Esophagus muscularis mucosa (tissue), 4 donors: ENCODE results near the gene KIFBP. TPM values are rescaled to one million over a fixed set of nuclear protein-coding genes. Genes with fewer than 3 reads are reported as not detected.
"Not testable (repeated sequence)": the region's sequence is repeated elsewhere in the genome, so short reads cannot be mapped to it uniquely, and the experiment has no call there.

Experiments
- DNase-seq: peaks from one replicate; pipeline ENCODE4 v3.0.0-alpha.2; 2017; ENCODE audit errors: extremely low spot score
- H3K27ac ChIP-seq, 4 donors: fragments of 200-600 bp; sonication (generic); replicated peaks in 1 of 4; 1 replicate in 3 of 4; 2 replicates in 1 of 4; pipeline ENCODE4 v1.5.1; 2016 to 2019; ENCODE audit warnings: mild to moderate bottlenecking in 1 of 4
- H3K27me3 ChIP-seq, 4 donors: fragments of 200-600 bp; sonication (generic); one replicate each; pipeline versions ENCODE4 v1.5.1 to v1.6.0; 2016 to 2019
- H3K36me3 ChIP-seq, 4 donors: fragments of 200-600 bp; sonication (generic); one replicate each; pipeline ENCODE4 v1.5.1; 2016 to 2019
- H3K4me1 ChIP-seq, 4 donors: fragments of 200-600 bp; sonication (generic); one replicate each; pipeline ENCODE4 v1.5.1; 2016 to 2019
- H3K4me3 ChIP-seq, 4 donors: fragments of 200-600 bp; sonication (generic); 1 replicate in 2 of 4; 2 replicates in 2 of 4; pipeline ENCODE4 v1.5.1; 2016 to 2019; ENCODE audit warnings: mild to moderate bottlenecking in 4 of 4, moderate library complexity in 1 of 4
- H3K9me3 ChIP-seq, 4 donors: fragments of 200-600 bp; sonication (generic); 1 replicate in 3 of 4; 2 replicates in 1 of 4; pipeline ENCODE4 v1.5.1; 2016 to 2019
- CTCF ChIP-seq, 3 experiments: fragments of 200-600 bp in 2 of 3; fragments of 450-650 bp in 1 of 3; sonication (generic) in 2 of 3; IDR thresholded peaks; one replicate each; pipeline ENCODE4 v1.5.1; 2017 to 2019; ENCODE audit warnings: antibody characterized with exemption in 3 of 3, mild to moderate bottlenecking in 2 of 3, moderate library complexity in 1 of 3
- EP300 ChIP-seq: sonication (generic); formaldehyde crosslinking; IDR thresholded peaks from one replicate; pipeline ENCODE4 v1.6.1; 2017; ENCODE audit warnings: antibody characterized with exemption
- POLR2A ChIP-seq: fragments of 450-650 bp; IDR thresholded peaks from one replicate; pipeline ENCODE4 v1.6.1; 2017; ENCODE audit warnings: antibody characterized with exemption, moderate library complexity, mild to moderate bottlenecking, low read depth
- POLR2AphosphoS5 ChIP-seq, 2 donors: sonication (generic); formaldehyde crosslinking; IDR thresholded peaks; one replicate each; pipeline ENCODE4 v1.6.1; 2017; ENCODE audit warnings: antibody characterized with exemption in 2 of 2
- WGBS: methylation state at CpG from one replicate; pipeline ENCODE4 v1.1.5; 2018; 5-methylcytosine and 5-hydroxymethylcytosine counted together
- intact Hi-C: fragments of 100-400 bp; cut with DNase I; formaldehyde crosslinking; loops from one replicate; pipeline ENCODE4 v1.15.1; 2023
- total RNA-seq, 4 donors: library from RNA; depleted of rRNA; stranded (reverse); fragments of >200 nt; gene quantifications; one replicate each; pipeline versions ENCODE4 v1.1.0 to v1.2.1, GENCODE V29; 2016

KIFBP gene
- total RNA-seq, 4 donors from 2014 or later = 29.1 to 46.8 (median 38.2) TPM

GRCh38 chr10:68963151-68963550 is 25.5 kb upstream of the KIFBP start:
- WGBS = 95% methylated on average over 4 of the region's 4 CpGs
- H3K36me3 ChIP-seq = peaks cover 64 to 88% (median 84%) of the 10 kb centered on the region in 4 donors

GRCh38 chr10:68973975-68974374 is 14.6 kb upstream of the KIFBP start:
- TF ChIP-seq CTCF (IDR thresholded peaks at IDR 0.05) = no peak
- TF ChIP-seq POLR2AphosphoS5 (IDR thresholded peaks at IDR 0.05) = no peak
- TF ChIP-seq POLR2A = no peak
- no peak for TF ChIP-seq EP300
- Histone ChIP-seq H3K9me3 (no peaks in the 10 kb centered on the region), H3K27ac (no peak overlapping the region), H3K4me1 (no peaks in the 10 kb centered on the region), H3K4me3 (no peak overlapping the region), H3K36me3 (peaks cover 95 to 100% (median 97%) of the 10 kb centered on the region in 4 donors), H3K27me3 (no peaks in the 10 kb centered on the region)
- 92% methylated on average over 5 of the region's 5 CpGs for WGBS
- peak; percentile 55 for DNase-seq
- intact Hi-C loops = no loop called here

More at GRCh38 chr10:68963151-68963550, 25.5 kb upstream of the KIFBP start:
- Histone ChIP-seq H3K9me3 (no peaks in the 10 kb centered on the region), H3K4me1 (peaks cover 0 to 11% (median 9%) of the 10 kb centered on the region in 4 donors), H3K4me3 (no peak overlapping the region), H3K27me3 (no peaks in the 10 kb centered on the region), H3K27ac (no peak overlapping the region)
- no peak for TF ChIP-seq CTCF (IDR thresholded peaks at IDR 0.05)
- TF ChIP-seq EP300 = no peak
- TF ChIP-seq POLR2AphosphoS5 (IDR thresholded peaks at IDR 0.05) = no peak
- no peak for TF ChIP-seq POLR2A
- intact Hi-C loops = no loop called here
- no peak for DNase-seq

GRCh38 chr10:68975936-68976473 is 12.6 kb upstream of the KIFBP start:
- H3K27me3 ChIP-seq, H3K27ac ChIP-seq, H3K4me1 ChIP-seq, DNase-seq, H3K4me3 ChIP-seq, intact Hi-C loops, H3K9me3 ChIP-seq: not testable (repeated sequence)
- peaks cover 89 to 99% (median 95%) of the 10 kb centered on the region in 4 donors for H3K36me3 ChIP-seq
- 95% methylated on average over 5 of the region's 5 CpGs for WGBS

- H3K27me3 ChIP-seq = not testable (repeated sequence)
Observed at GRCh38 chr10:68979738-68980137, 8.9 kb upstream of the KIFBP start.

GRCh38 chr10:68981074-68981473 is 7.5 kb upstream of the KIFBP start:
- H3K9me3 ChIP-seq = no peaks in the 10 kb centered on the region
- DNase-seq = no peak
- WGBS = 85% methylated on average over 1 of the region's 1 CpG
- TF ChIP-seq CTCF (IDR thresholded peaks at IDR 0.05) = no peak
- H3K36me3 ChIP-seq = peaks cover 57 to 97% (median 82%) of the 10 kb centered on the region in 4 donors
- H3K27me3 ChIP-seq = no peaks in the 10 kb centered on the region
- no peak overlapping the region for H3K27ac ChIP-seq
- intact Hi-C loops = loop anchor here (10.0 kb wide), 1 partner anchor 204 kb away; the partner anchor contains the start of gene SUPV3L1
- no peaks in the 10 kb centered on the region for H3K4me1 ChIP-seq
- H3K4me3 ChIP-seq = no peak overlapping the region

More at GRCh38 chr10:68979738-68980137, 8.9 kb upstream of the KIFBP start:
- WGBS = 96% methylated on average over 6 of the region's 6 CpGs
- intact Hi-C loops = loop anchor here (10.0 kb wide), 1 partner anchor 205 kb away; the partner anchor contains the start of gene SUPV3L1
- not testable (repeated sequence) for H3K27ac ChIP-seq, DNase-seq, H3K4me1 ChIP-seq, H3K4me3 ChIP-seq, H3K9me3 ChIP-seq
- H3K36me3 ChIP-seq = peaks cover 68 to 99% (median 90%) of the 10 kb centered on the region in 4 donors

- intact Hi-C loops = loop anchor here (10.0 kb wide), 1 partner anchor 202 kb away; the partner anchor contains the start of gene SUPV3L1
- DNase-seq = peak; percentile 53
- no peaks in the 10 kb centered on the region for H3K27me3 ChIP-seq
- WGBS = 93% methylated on average over 11 of the region's 11 CpGs
- no peak for TF ChIP-seq POLR2AphosphoS5 (IDR thresholded peaks at IDR 0.05)
- TF ChIP-seq POLR2A = no peak
- TF ChIP-seq CTCF (IDR thresholded peaks at IDR 0.05) = no peak
- no peak for TF ChIP-seq EP300
- H3K36me3 ChIP-seq = peaks cover 45 to 84% (median 70%) of the 10 kb centered on the region in 4 donors
- H3K4me1 ChIP-seq = no peaks in the 10 kb centered on the region
- no peak overlapping the region for H3K27ac ChIP-seq
- no peaks in the 10 kb centered on the region for H3K9me3 ChIP-seq
- H3K4me3 ChIP-seq = no peak overlapping the region
Observed at GRCh38 chr10:68982389-68982788, 6.2 kb upstream of the KIFBP start.
